Body of pancreas (tissue), 4 donors: ENCODE data around the gene G6PC3.

Source experiments
- POLR2A ChIP-seq, 3 donors: fragments of 450-650 bp; IDR thresholded peaks; one replicate each; pipeline ENCODE4 v1.6.1; 2016; ENCODE audit warnings: antibody characterized with exemption in 3 of 3, mild to moderate bottlenecking in 2 of 3
- TF ChIP-seq, protein P1 (sequence below), 7 experiments: fragments of 450-650 bp in 4 of 7; fragments of 200-600 bp in 3 of 7; sonication (generic) in 3 of 7; IDR thresholded peaks; one replicate each; pipeline ENCODE4 v1.5.1; 2016 to 2019; ENCODE audit warnings: antibody characterized with exemption in 7 of 7

DNA sequence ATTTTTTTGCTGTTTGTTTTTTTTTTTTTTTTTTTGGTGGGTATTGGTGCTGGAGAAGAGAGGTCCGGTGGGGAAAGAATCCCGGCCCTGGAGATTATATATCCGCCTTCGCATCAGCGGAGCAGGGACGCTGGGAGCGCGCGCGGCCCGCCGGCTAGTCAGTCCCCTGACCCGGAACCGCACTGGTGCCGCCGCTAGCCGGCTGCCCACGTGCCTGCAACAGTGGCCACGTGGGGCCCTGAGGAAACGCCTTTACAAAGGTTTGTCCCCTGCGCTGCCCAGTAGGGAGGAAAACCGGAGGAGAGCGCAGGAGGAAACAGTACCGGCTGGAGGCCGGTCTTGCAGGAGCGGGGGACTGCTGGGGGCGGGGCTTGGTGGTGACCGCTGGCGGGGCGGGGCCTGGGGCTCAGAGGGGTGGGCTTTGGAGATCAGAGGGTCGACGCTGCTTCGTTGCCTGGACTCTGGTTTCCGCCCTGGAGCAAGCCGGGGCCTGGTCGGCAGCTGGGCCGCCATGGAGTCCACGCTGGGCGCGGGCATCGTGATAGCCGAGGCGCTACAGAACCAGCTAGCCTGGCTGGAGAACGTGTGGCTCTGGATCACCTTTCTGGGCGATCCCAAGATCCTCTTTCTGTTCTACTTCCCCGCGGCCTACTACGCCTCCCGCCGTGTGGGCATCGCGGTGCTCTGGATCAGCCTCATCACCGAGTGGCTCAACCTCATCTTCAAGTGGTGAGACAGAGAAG is at the start of gene G6PC3:
- TF ChIP-seq POLR2A (IDR thresholded peaks at IDR 0.05): peak; percentile 60 to 85 (median 82)
- TF ChIP-seq, protein P1, sequence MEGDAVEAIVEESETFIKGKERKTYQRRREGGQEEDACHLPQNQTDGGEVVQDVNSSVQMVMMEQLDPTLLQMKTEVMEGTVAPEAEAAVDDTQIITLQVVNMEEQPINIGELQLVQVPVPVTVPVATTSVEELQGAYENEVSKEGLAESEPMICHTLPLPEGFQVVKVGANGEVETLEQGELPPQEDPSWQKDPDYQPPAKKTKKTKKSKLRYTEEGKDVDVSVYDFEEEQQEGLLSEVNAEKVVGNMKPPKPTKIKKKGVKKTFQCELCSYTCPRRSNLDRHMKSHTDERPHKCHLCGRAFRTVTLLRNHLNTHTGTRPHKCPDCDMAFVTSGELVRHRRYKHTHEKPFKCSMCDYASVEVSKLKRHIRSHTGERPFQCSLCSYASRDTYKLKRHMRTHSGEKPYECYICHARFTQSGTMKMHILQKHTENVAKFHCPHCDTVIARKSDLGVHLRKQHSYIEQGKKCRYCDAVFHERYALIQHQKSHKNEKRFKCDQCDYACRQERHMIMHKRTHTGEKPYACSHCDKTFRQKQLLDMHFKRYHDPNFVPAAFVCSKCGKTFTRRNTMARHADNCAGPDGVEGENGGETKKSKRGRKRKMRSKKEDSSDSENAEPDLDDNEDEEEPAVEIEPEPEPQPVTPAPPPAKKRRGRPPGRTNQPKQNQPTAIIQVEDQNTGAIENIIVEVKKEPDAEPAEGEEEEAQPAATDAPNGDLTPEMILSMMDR (IDR thresholded peaks at IDR 0.05): peak in 2 of 7 experiments; percentile 33 to 41
